ENCODE results near the gene HSD17B3.

DNA sequence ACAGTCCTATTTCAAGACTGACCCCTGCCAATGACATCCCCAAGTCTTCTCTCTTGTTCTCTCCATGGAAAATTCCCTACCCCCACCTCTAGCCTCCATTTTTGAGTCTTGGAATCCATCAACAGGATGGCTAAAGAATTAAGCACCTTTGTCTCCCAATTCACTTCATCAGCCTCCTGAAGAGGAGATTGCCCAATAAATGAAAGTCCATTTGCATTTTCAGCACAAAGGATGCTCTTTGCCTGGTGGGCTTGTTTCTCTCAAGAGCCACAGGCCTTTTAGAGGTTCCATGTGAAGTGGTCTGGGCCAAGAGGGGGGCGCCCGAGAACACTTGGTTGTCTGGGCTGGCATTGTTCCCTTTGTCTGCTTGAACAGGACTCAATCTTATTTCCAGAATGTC lies 12.6 kb downstream of the HSD17B3 start:
- no peak for TF ChIP-seq CTCF (IDR thresholded peaks at IDR 0.05)
- no peak for TF ChIP-seq POLR2A (IDR thresholded peaks at IDR 0.05)

Data from heart left ventricle (tissue), 13 donors.